Trophoblast cell (in vitro differentiated cells and primary cell): ENCODE results near the gene EPN2.

Source experiments
- DNase-seq, 2 donors: peaks; one replicate each; pipeline ENCODE4 v3.0.0-alpha.2; 2016
- H2AFZ ChIP-seq: 2 replicates; pipeline ENCODE4 v1.6.1; 2013; ENCODE audit warnings: low read length, moderate library complexity, mild to moderate bottlenecking; ENCODE audit not compliant: insufficient read depth, poor library complexity
- H2AK5ac ChIP-seq: 2 replicates; pipeline ENCODE4 v1.6.1; 2013; ENCODE audit warnings: mild to moderate bottlenecking, low read length
- H2BK120ac ChIP-seq: 2 replicates; pipeline ENCODE4 v1.6.1; 2013; ENCODE audit warnings: low read length, mild to moderate bottlenecking, moderate library complexity; ENCODE audit not compliant: insufficient read depth, poor library complexity
- H2BK12ac ChIP-seq: 2 replicates; pipeline ENCODE4 v1.6.1; 2013; ENCODE audit warnings: mild to moderate bottlenecking, low read length, moderate library complexity
- H2BK5ac ChIP-seq: 2 replicates; pipeline ENCODE4 v1.6.1; 2013; ENCODE audit warnings: low read length, low read depth, moderate library complexity, mild to moderate bottlenecking; ENCODE audit not compliant: poor library complexity
- H3K14ac ChIP-seq: 2 replicates; pipeline ENCODE4 v1.6.1; 2013; ENCODE audit warnings: mild to moderate bottlenecking, low read length
- H3K18ac ChIP-seq: 2 replicates; pipeline ENCODE4 v1.6.1; 2013; ENCODE audit warnings: mild to moderate bottlenecking, low read length
- H3K23ac ChIP-seq: 2 replicates; pipeline ENCODE4 v1.6.1; 2013; ENCODE audit warnings: low read length
- H3K27ac ChIP-seq: 2 replicates; pipeline ENCODE4 v1.5.1; 2013; ENCODE audit warnings: low read depth, mild to moderate bottlenecking, inconsistent platforms, low read length, moderate library complexity
- H3K27me3 ChIP-seq: 2 replicates; pipeline ENCODE4 v1.6.1; 2013; ENCODE audit warnings: inconsistent platforms, mild to moderate bottlenecking, low read length, moderate library complexity; ENCODE audit not compliant: insufficient read depth
- H3K36me3 ChIP-seq, 2 experiments: 1 replicate in 1 of 2; 2 replicates in 1 of 2; pipeline ENCODE4 v1.6.1; 2013; ENCODE audit warnings: low read length in 2 of 2, mild to moderate bottlenecking in 2 of 2, moderate library complexity in 1 of 2; ENCODE audit not compliant: insufficient read depth in 2 of 2, control insufficient read depth in 1 of 2
- H3K4ac ChIP-seq: 2 replicates; pipeline ENCODE4 v1.6.1; 2013; ENCODE audit warnings: low read depth, mild to moderate bottlenecking, low read length, moderate library complexity
- H3K4me1 ChIP-seq, 2 experiments: 1 replicate in 1 of 2; 2 replicates in 1 of 2; pipeline ENCODE4 v1.6.1; 2013; ENCODE audit warnings: low read length in 2 of 2, mild to moderate bottlenecking in 2 of 2, moderate library complexity in 1 of 2; ENCODE audit not compliant: insufficient read depth in 2 of 2, control insufficient read depth in 1 of 2
- H3K4me2 ChIP-seq: 2 replicates; pipeline ENCODE4 v1.6.1; 2013; ENCODE audit warnings: inconsistent platforms, mild to moderate bottlenecking, low read length, moderate library complexity
- H3K4me3 ChIP-seq: 2 replicates; pipeline ENCODE4 v1.5.1; 2013; ENCODE audit warnings: mild to moderate bottlenecking, low read depth, low read length, inconsistent platforms
- H3K79me1 ChIP-seq: one replicate; pipeline ENCODE4 v1.6.1; 2013; ENCODE audit warnings: low read length
- H3K79me2 ChIP-seq: 2 replicates; pipeline ENCODE4 v1.6.1; 2013; ENCODE audit warnings: low read length, mild to moderate bottlenecking; ENCODE audit not compliant: control insufficient read depth, insufficient read depth, poor library complexity
- H3K9ac ChIP-seq: 2 replicates; pipeline ENCODE4 v1.6.1; 2013; ENCODE audit warnings: mild to moderate bottlenecking, low read length
- H3K9me3 ChIP-seq: 2 replicates; pipeline ENCODE4 v1.6.1; 2013; ENCODE audit warnings: low read depth, mild to moderate bottlenecking, control low read depth, inconsistent platforms, low read length; ENCODE audit not compliant: insufficient read depth
- H4K12ac ChIP-seq: 2 replicates; pipeline ENCODE4 v1.6.1; 2013; ENCODE audit warnings: low read depth, mild to moderate bottlenecking, low read length, moderate library complexity
- H4K8ac ChIP-seq: 2 replicates; pipeline ENCODE4 v1.6.1; 2013; ENCODE audit warnings: low read depth, mild to moderate bottlenecking, low read length, moderate library complexity
- H4K91ac ChIP-seq: one replicate; pipeline ENCODE4 v1.6.1; 2013; ENCODE audit warnings: low read depth, mild to moderate bottlenecking, low read length, moderate library complexity
- WGBS: extraction: QIAGEN DNeasy Blood & Tissue Kit; methylation state at CpG from one replicate; pipeline ENCODE4 v1.1.7; 2013; ENCODE audit warnings: missing lambda C conversion rate; ENCODE audit not compliant: insufficient read length, insufficient coverage; ENCODE audit errors: extremely low coverage; 5-methylcytosine and 5-hydroxymethylcytosine counted together

EPN2 gene

DNA sequence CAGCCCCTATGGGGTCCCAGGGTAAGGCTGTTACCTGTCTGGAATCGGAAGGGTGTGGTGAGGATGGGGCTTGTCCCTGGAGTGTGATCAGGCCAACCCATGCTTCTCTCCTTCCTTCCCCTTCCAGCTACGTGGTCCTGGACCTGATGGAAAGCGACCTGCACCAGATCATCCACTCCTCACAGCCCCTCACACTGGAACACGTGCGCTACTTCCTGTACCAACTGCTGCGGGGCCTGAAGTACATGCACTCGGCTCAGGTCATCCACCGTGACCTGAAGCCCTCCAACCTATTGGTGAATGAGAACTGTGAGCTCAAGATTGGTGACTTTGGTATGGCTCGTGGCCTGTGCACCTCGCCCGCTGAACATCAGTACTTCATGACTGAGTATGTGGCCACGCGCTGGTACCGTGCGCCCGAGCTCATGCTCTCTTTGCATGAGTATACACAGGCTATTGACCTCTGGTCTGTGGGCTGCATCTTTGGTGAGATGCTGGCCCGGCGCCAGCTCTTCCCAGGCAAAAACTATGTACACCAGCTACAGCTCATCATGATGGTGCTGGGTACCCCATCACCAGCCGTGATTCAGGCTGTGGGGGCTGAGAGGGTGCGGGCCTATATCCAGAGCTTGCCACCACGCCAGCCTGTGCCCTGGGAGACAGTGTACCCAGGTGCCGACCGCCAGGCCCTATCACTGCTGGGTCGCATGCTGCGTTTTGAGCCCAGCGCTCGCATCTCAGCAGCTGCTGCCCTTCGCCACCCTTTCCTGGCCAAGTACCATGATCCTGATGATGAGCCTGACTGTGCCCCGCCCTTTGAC is 143.5 kb downstream of the EPN2 start:
- no peak overlapping the region for H4K12ac ChIP-seq
- H2AK5ac ChIP-seq: no peak overlapping the region
- DNase-seq: no peak
- peaks cover 57 to 64% of the 10 kb centered on the region in 2 experiments for H3K36me3 ChIP-seq
- H2BK5ac ChIP-seq: no peak overlapping the region
- no peak overlapping the region for H2BK120ac ChIP-seq
- H3K27me3 ChIP-seq: no peaks in the 10 kb centered on the region
- peaks cover 6 to 7% of the 10 kb centered on the region in 2 experiments for H3K4me1 ChIP-seq
- peaks cover 6% of the 10 kb centered on the region for H3K79me1 ChIP-seq
- no peak overlapping the region for H4K8ac ChIP-seq
- H3K14ac ChIP-seq: no peak overlapping the region
- H3K27ac ChIP-seq: no peak overlapping the region
- no peak overlapping the region for H3K4me2 ChIP-seq
- H3K9me3 ChIP-seq: no peaks in the 10 kb centered on the region
- H3K18ac ChIP-seq: peak overlapping the region; percentile 7
- H3K4me3 ChIP-seq: no peak overlapping the region
- H4K91ac ChIP-seq: no peak overlapping the region
- no peak overlapping the region for H3K23ac ChIP-seq
- H2BK12ac ChIP-seq: no peak overlapping the region
- WGBS: no CpG with 5 or more reads among the region's 29 CpGs
- no peak overlapping the region for H3K4ac ChIP-seq
- H3K9ac ChIP-seq: no peak overlapping the region
- H3K79me2 ChIP-seq: peaks cover 9% of the 10 kb centered on the region
- no peak overlapping the region for H2AFZ ChIP-seq

DNA sequence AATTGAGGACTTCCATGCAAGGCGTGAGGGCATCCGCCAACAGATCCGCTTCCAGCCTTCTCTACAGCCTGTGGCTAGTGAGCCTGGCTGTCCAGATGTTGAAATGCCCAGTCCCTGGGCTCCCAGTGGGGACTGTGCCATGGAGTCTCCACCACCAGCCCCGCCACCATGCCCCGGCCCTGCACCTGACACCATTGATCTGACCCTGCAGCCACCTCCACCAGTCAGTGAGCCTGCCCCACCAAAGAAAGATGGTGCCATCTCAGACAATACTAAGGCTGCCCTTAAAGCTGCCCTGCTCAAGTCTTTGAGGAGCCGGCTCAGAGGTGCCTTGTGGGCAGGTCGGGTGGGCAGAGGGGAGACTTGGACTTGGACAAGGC is 144.2 kb downstream of the EPN2 start:
- Histone ChIP-seq H2AFZ (no peak overlapping the region), H4K12ac (no peak overlapping the region), H3K4ac (no peak overlapping the region), H3K18ac (no peak overlapping the region), H3K27me3 (no peaks in the 10 kb centered on the region), H4K8ac (no peak overlapping the region), H3K23ac (no peak overlapping the region), H3K27ac (no peak overlapping the region), H2BK12ac (no peak overlapping the region), H3K9ac (no peak overlapping the region), H3K79me2 (peaks cover 9% of the 10 kb centered on the region), H2BK5ac (no peak overlapping the region), H4K91ac (no peak overlapping the region), H3K4me3 (no peak overlapping the region), H3K79me1 (peaks cover 6% of the 10 kb centered on the region), H3K9me3 (no peaks in the 10 kb centered on the region), H2BK120ac (no peak overlapping the region), H3K36me3 (peaks cover 57 to 64% of the 10 kb centered on the region in 2 experiments), H3K4me2 (no peak overlapping the region), H2AK5ac (no peak overlapping the region), H3K14ac (no peak overlapping the region), H3K4me1 (peaks cover 9 to 10% of the 10 kb centered on the region in 2 experiments)
- no CpG with 5 or more reads among the region's 7 CpGs for WGBS
- no peak for DNase-seq

DNA sequence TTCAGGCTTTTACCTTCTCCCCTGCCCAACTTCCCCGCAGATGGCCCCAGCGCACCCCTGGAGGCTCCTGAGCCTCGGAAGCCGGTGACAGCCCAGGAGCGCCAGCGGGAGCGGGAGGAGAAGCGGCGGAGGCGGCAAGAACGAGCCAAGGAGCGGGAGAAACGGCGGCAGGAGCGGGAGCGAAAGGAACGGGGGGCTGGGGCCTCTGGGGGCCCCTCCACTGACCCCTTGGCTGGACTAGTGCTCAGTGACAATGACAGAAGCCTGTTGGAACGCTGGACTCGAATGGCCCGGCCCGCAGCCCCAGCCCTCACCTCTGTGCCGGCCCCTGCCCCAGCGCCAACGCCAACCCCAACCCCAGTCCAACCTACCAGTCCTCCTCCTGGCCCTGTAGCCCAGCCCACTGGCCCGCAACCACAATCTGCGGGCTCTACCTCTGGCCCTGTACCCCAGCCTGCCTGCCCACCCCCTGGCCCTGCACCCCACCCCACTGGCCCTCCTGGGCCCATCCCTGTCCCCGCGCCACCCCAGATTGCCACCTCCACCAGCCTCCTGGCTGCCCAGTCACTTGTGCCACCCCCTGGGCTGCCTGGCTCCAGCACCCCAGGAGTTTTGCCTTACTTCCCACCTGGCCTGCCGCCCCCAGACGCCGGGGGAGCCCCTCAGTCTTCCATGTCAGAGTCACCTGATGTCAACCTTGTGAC is 144.7 kb downstream of the EPN2 start:
- no peak overlapping the region for H3K9ac ChIP-seq
- WGBS: no CpG with 5 or more reads among the region's 31 CpGs
- no peak overlapping the region for H3K4me3 ChIP-seq
- H4K12ac ChIP-seq: no peak overlapping the region
- no peak overlapping the region for H2BK12ac ChIP-seq
- no peak overlapping the region for H3K23ac ChIP-seq
- no peaks in the 10 kb centered on the region for H3K9me3 ChIP-seq
- no peak overlapping the region for H2BK5ac ChIP-seq
- no peaks in the 10 kb centered on the region for H3K27me3 ChIP-seq
- no peak overlapping the region for H2AK5ac ChIP-seq
- peaks cover 57 to 64% of the 10 kb centered on the region in 2 experiments for H3K36me3 ChIP-seq
- H3K4me2 ChIP-seq: no peak overlapping the region
- no peak overlapping the region for H3K18ac ChIP-seq
- H3K79me1 ChIP-seq: peaks cover 6% of the 10 kb centered on the region
- no peak overlapping the region for H3K4ac ChIP-seq
- no peak overlapping the region for H3K14ac ChIP-seq
- H2AFZ ChIP-seq: no peak overlapping the region
- H3K27ac ChIP-seq: no peak overlapping the region
- H2BK120ac ChIP-seq: no peak overlapping the region
- no peak for DNase-seq
- H3K79me2 ChIP-seq: peaks cover 11% of the 10 kb centered on the region
- H4K8ac ChIP-seq: no peak overlapping the region
- H4K91ac ChIP-seq: no peak overlapping the region
- H3K4me1 ChIP-seq: peaks cover 14% of the 10 kb centered on the region in 2 experiments

DNA sequence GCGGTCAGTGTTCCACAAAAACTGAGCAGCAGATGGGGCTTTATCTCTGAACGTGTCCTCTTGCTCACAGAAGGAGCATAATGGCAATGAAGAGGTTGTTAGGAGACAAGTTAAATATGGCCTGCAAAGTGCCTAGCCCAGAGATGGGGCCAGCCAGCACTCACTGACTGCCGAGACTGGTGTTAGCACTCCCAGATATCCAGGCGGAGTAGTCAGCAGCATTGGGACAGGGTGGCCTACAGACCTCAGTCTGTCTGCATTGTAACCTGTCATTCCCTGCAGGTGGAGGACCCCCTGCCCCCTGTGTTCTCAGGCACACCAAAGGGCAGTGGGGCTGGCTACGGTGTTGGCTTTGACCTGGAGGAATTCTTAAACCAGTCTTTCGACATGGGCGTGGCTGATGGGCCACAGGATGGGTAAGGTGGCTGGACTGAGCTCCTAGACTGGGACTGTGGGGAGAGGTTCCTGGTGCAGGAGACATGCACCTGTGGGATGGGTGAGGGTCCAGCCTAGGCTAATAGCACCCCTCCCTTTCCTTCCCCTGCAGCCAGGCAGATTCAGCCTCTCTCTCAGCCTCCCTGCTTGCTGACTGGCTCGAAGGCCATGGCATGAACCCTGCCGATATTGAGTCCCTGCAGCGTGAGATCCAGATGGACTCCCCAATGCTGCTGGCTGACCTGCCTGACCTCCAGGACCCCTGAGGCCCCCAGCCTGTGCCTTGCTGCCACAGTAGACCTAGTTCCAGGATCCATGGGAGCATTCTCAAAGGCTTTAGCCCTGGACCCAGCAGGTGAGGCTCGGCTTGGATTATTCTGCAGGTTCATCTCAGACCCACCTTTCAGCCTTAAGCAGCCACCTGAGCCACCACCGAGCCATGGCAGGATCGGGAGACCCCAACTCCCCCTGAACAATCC is 145.6 kb downstream of the EPN2 start:
- H3K9me3 ChIP-seq: no peaks in the 10 kb centered on the region
- no peak overlapping the region for H2BK12ac ChIP-seq
- H3K4ac ChIP-seq: no peak overlapping the region
- no peaks in the 10 kb centered on the region for H3K27me3 ChIP-seq
- no peak overlapping the region for H2BK5ac ChIP-seq
- H3K18ac ChIP-seq: no peak overlapping the region
- H2AK5ac ChIP-seq: no peak overlapping the region
- peaks cover 20 to 22% of the 10 kb centered on the region in 2 experiments for H3K4me1 ChIP-seq
- peak overlapping the region; percentile 13 for H3K4me3 ChIP-seq
- H3K4me2 ChIP-seq: no peak overlapping the region
- H3K9ac ChIP-seq: no peak overlapping the region
- H3K36me3 ChIP-seq: peaks cover 57 to 64% of the 10 kb centered on the region in 2 experiments
- peaks cover 2% of the 10 kb centered on the region for H3K79me1 ChIP-seq
- H3K14ac ChIP-seq: no peak overlapping the region
- no peak overlapping the region for H2BK120ac ChIP-seq
- whole genome bisulfite sequencing: no CpG with 5 or more reads among the region's 13 CpGs
- H3K79me2 ChIP-seq: peaks cover 9% of the 10 kb centered on the region
- no peak overlapping the region for H4K91ac ChIP-seq
- no peak for DNase-seq
- H2AFZ ChIP-seq: no peak overlapping the region
- H3K27ac ChIP-seq: no peak overlapping the region
- no peak overlapping the region for H3K23ac ChIP-seq
- H4K8ac ChIP-seq: no peak overlapping the region
- no peak overlapping the region for H4K12ac ChIP-seq
